ENCODE measurements around the gene ZNF526. TPM values are rescaled to one million over a fixed set of nuclear protein-coding genes. Genes with fewer than 3 reads are reported as not detected.

The ZNF526 gene
- total and polyA plus RNA-seq, 9 of the 15 experiments (the other 6 are each of a cell fraction or from before 2014, with no cell fraction given): 1.3 to 17.9 (median 6.2) TPM

GRCh38 chr19:42244347-42245220 lies 24.5 kb downstream of the ZNF526 start (continued):
- no peak; the same call in 1 of the 2 replicates for TF ChIP-seq ZNF3 (CRISPR knock-in tag; IDR thresholded peaks at IDR 0.05)
- peak; percentile 82; the same call in 1 of the 2 replicates for TF ChIP-seq ZNF584 (CRISPR knock-in tag; IDR thresholded peaks at IDR 0.05; ENCODE audit: low read depth)
- TF ChIP-seq ZNF316 (IDR thresholded peaks at IDR 0.05): no peak
- TF ChIP-seq EGR1 (conservative IDR thresholded peaks at IDR 0.05): peak; percentile 76
- peak; percentile 78 to 87 (median 83) for TF ChIP-seq CTCF (IDR thresholded peaks at IDR 0.05 in 2 of 3, conservative IDR thresholded peaks at IDR 0.05 in 1 of 3; ENCODE audit: insufficient read depth in 2 of 3, low read depth in 1 of 3, low read length in 3 of 3)
- TF ChIP-seq NFIC (IDR thresholded peaks at IDR 0.05): no peak
- TF ChIP-seq MEF2A (IDR thresholded peaks at IDR 0.05; ENCODE audit: control insufficient read depth, low read depth, low read length): 0 out of 2 replicates have a peak, but pooled peaks have one; percentile 40
- 0 out of 2 replicates have a peak, but pooled peaks have one; percentile 67 for TF ChIP-seq ZNF165 (CRISPR knock-in tag; IDR thresholded peaks at IDR 0.05; ENCODE audit: borderline replicate concordance)
- TF ChIP-seq YBX1 (IDR thresholded peaks at IDR 0.05): no peak
- TF ChIP-seq TAF9B (IDR thresholded peaks at IDR 0.05; ENCODE audit: partially characterized antibody): no peak
- no peak for TF ChIP-seq ZNF24 (IDR thresholded peaks at IDR 0.05)
- peak; percentile 92 for TF ChIP-seq GABPB1 (CRISPR knock-in tag; IDR thresholded peaks at IDR 0.05)
- TF ChIP-seq ZEB2 (IDR thresholded peaks at IDR 0.05): no peak
- no peak for TF ChIP-seq SMARCC2 (IDR thresholded peaks at IDR 0.05; ENCODE audit: low read depth)
- TF ChIP-seq ZNF354B (CRISPR knock-in tag; IDR thresholded peaks at IDR 0.05): 0 out of 2 replicates have a peak, but pooled peaks have one; percentile 39
- TF ChIP-seq PHF21A (IDR thresholded peaks at IDR 0.05; ENCODE audit: borderline replicate concordance, low read depth): no peak
- no peak for TF ChIP-seq DACH1 (IDR thresholded peaks at IDR 0.05; ENCODE audit: partially characterized antibody)
- TF ChIP-seq, protein P1, sequence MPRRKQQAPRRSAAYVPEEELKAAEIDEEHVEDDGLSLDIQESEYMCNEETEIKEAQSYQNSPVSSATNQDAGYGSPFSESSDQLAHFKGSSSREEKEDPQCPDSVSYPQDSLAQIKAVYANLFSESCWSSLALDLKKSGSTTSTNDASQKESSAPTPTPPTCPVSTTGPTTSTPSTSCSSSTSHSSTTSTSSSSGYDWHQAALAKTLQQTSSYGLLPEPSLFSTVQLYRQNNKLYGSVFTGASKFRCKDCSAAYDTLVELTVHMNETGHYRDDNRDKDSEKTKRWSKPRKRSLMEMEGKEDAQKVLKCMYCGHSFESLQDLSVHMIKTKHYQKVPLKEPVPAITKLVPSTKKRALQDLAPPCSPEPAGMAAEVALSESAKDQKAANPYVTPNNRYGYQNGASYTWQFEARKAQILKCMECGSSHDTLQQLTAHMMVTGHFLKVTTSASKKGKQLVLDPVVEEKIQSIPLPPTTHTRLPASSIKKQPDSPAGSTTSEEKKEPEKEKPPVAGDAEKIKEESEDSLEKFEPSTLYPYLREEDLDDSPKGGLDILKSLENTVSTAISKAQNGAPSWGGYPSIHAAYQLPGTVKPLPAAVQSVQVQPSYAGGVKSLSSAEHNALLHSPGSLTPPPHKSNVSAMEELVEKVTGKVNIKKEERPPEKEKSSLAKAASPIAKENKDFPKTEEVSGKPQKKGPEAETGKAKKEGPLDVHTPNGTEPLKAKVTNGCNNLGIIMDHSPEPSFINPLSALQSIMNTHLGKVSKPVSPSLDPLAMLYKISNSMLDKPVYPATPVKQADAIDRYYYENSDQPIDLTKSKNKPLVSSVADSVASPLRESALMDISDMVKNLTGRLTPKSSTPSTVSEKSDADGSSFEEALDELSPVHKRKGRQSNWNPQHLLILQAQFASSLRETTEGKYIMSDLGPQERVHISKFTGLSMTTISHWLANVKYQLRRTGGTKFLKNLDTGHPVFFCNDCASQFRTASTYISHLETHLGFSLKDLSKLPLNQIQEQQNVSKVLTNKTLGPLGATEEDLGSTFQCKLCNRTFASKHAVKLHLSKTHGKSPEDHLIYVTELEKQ (CRISPR knock-in tag; IDR thresholded peaks at IDR 0.05): no peak

All from K562 (cell line).